ENCODE results near the gene SLC29A2. TPM values are rescaled to one million over a fixed set of nuclear protein-coding genes. Genes with fewer than 3 reads are reported as not detected.

Gene SLC29A2
- total RNA-seq, 5 donors from 2014 or later (not counting 1 experiment from before 2014, with no cell fraction given) = 8.5 to 14.7 (median 14.4) TPM

- CTCF ChIA-PET = interaction anchor here (0.6 to 0.8 kb wide), 2 partner anchors 28 to 53 kb away, joined by 3 to 9 read pairs; partner anchors contain the start of gene BRMS1 (in 1 of the 2)
- Histone ChIP-seq H3K4me1 (ENCODE audit: control insufficient read depth in 1 of 2, extremely low read depth in 1 of 2, insufficient read depth in 2 of 2, low read length in 2 of 2) (peaks cover 32 to 78% of the 10 kb centered on the region in 2 experiments), H3K27me3 (replicated peaks in 1 of 2; ENCODE audit: control insufficient read depth in 2 of 2, extremely low read depth in 1 of 2, insufficient read depth in 2 of 2, low read length in 1 of 2) (peaks cover 0 to 14% of the 10 kb centered on the region in 2 experiments), H3K9me3 (no peaks in the 10 kb centered on the region), H3K27ac (ENCODE audit: low read length) (peak overlapping the region; percentile 94), H3K36me3 (ENCODE audit: control insufficient read depth in 2 of 2, extremely low read depth in 1 of 2, insufficient read depth in 1 of 2, low read length in 1 of 2) (no peaks in the 10 kb centered on the region), H3K4me3 (ENCODE audit: control insufficient read depth in 1 of 2, extremely low read depth in 1 of 2, low read length in 1 of 2) (peak overlapping the region; percentile 26 to 42)
- peaks cover 0 to 4% (median 0%) of the 10 kb centered on the region in 3 donors for H3K9me3 Mint-ChIP-seq
- DNase-seq = peak in 34 of 35 experiments; percentile 24 to 73 (median 51)
- ATAC-seq (replicated peaks in 1 of 4) = peak in 3 of 4 experiments; percentile 8 to 16 (median 12)
- peak overlapping the region; percentile 93 to 97 for H3K27ac Mint-ChIP-seq
- H3K27me3 Mint-ChIP-seq = peaks cover 0 to 2% of the 10 kb centered on the region in 2 donors
- POLR2A ChIA-PET = interaction anchor here (0.6 to 1.9 kb wide), 3 partner anchors 27 to 106 kb away, joined by 4 to 7 read pairs (median 4); partner anchors contain the start of gene YIF1A (in 1 of the 2)
- 28% methylated on average over 14 of the region's 14 CpGs for WGBS (ENCODE audit: insufficient coverage)
- H3K36me3 Mint-ChIP-seq = no peaks in the 10 kb centered on the region
- H3K4me3 Mint-ChIP-seq = peak overlapping the region; percentile 67 to 80 (median 68)
- H3K4me1 Mint-ChIP-seq = peaks cover 61 to 66% (median 64%) of the 10 kb centered on the region in 3 donors
Measured at GRCh38 chr11:66317322-66317722, 54.2 kb downstream of the SLC29A2 start.

DNA sequence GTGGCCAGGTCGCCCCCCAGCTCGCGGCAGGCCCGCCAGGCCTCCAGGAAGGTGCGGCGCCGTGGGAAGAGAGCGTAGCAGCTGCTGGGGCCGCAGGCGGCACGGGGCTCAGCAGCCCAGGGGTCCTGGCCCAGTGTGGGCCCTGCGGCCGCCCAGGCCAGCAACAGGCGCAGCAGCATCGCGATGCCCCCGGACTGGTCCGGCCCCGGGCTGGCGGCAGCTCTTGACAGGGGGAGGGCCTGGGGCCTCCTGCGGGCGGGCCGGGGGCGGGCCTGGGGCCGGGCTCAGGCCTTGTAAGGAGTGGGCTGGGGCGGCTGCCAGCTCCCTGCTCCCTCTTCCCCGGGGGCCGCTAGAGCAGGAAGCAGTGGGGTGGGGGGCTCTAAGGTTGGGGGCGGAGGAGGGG lies 54.7 kb downstream of the SLC29A2 start, which contains the start of gene CD248:
CD248 (minus strand) TSS at position 196 of the 403 bp plus-strand sequence; CDS start at position 179, 17 bp downstream.
- ChIA-PET POLR2A (interaction anchor here in 1 of 2 donors (1.0 to 1.9 kb wide), 2 partner anchors 27 to 28 kb away, joined by 4 read pairs; partner anchors contain the start of gene YIF1A), CTCF (no interaction called here)
- H3K4me3 ChIP-seq (ENCODE audit: control insufficient read depth in 1 of 2, extremely low read depth in 1 of 2, low read length in 1 of 2) = peak within 1 kb of the TSS; percentile 42 to 71
- peaks cover 30 to 76% of the 10 kb centered on the region in 2 experiments for H3K4me1 ChIP-seq (ENCODE audit: control insufficient read depth in 1 of 2, extremely low read depth in 1 of 2, insufficient read depth in 2 of 2, low read length in 2 of 2)
- Mint-ChIP-seq H3K9me3 (peaks cover 0 to 4% (median 0%) of the 10 kb centered on the region in 3 donors), H3K36me3 (no peaks in the 10 kb centered on the region), H3K27ac (peak within 1 kb of the TSS; percentile 93 to 99), H3K4me1 (peaks cover 59 to 64% (median 62%) of the 10 kb centered on the region in 3 donors), H3K4me3 (peak within 1 kb of the TSS; percentile 67 to 80 (median 72)), H3K27me3 (peaks cover 0 to 2% of the 10 kb centered on the region in 2 donors)
- H3K27ac ChIP-seq (ENCODE audit: low read length) = peak within 1 kb of the TSS; percentile 94
- no peak for ATAC-seq (replicated peaks in 1 of 4)
- no peaks in the 10 kb centered on the region for H3K9me3 ChIP-seq
- 37% methylated on average over 23 of the region's 29 CpGs for WGBS (ENCODE audit: insufficient coverage)
- peaks cover 0 to 14% of the 10 kb centered on the region in 2 experiments for H3K27me3 ChIP-seq (replicated peaks in 1 of 2; ENCODE audit: control insufficient read depth in 2 of 2, extremely low read depth in 1 of 2, insufficient read depth in 2 of 2, low read length in 1 of 2)
- no peaks in the 10 kb centered on the region for H3K36me3 ChIP-seq (ENCODE audit: control insufficient read depth in 2 of 2, extremely low read depth in 1 of 2, insufficient read depth in 1 of 2, low read length in 1 of 2)
- peak in 4 of 35 experiments; percentile 11 to 40 (median 34) for DNase-seq

- H3K27me3 ChIP-seq (replicated peaks in 1 of 2; ENCODE audit: control insufficient read depth in 2 of 2, extremely low read depth in 1 of 2, insufficient read depth in 2 of 2, low read length in 1 of 2) = peaks cover 0 to 14% of the 10 kb centered on the region in 2 experiments
- ChIA-PET POLR2A (interaction anchor here in 1 of 2 donors (0.6 to 1.0 kb wide), 2 partner anchors 27 to 329 kb away, joined by 3 to 4 read pairs; partner anchors contain the start of gene YIF1A), CTCF (no interaction called here)
- Mint-ChIP-seq H3K36me3 (no peaks in the 10 kb centered on the region), H3K9me3 (peaks cover 0 to 4% (median 0%) of the 10 kb centered on the region in 3 donors), H3K27ac (peak overlapping the region; percentile 85 to 99), H3K27me3 (peaks cover 0 to 2% of the 10 kb centered on the region in 2 donors), H3K4me3 (peak overlapping the region; percentile 11 to 73 (median 72)), H3K4me1 (peaks cover 56 to 64% (median 59%) of the 10 kb centered on the region in 3 donors)
- H3K27ac ChIP-seq (ENCODE audit: low read length) = peak overlapping the region; percentile 49
- DNase-seq (peak in 7 of 35 experiments; percentile 18 to 43 (median 29)), ATAC-seq (replicated peaks in 1 of 4) (no peak)
- no peaks in the 10 kb centered on the region for H3K36me3 ChIP-seq (ENCODE audit: control insufficient read depth in 2 of 2, extremely low read depth in 1 of 2, insufficient read depth in 1 of 2, low read length in 1 of 2)
- peaks cover 25 to 78% of the 10 kb centered on the region in 2 experiments for H3K4me1 ChIP-seq (ENCODE audit: control insufficient read depth in 1 of 2, extremely low read depth in 1 of 2, insufficient read depth in 2 of 2, low read length in 2 of 2)
- WGBS (ENCODE audit: insufficient coverage) = 78% methylated on average over 52 of the region's 52 CpGs
- no peaks in the 10 kb centered on the region for H3K9me3 ChIP-seq
- H3K4me3 ChIP-seq (ENCODE audit: control insufficient read depth in 1 of 2, extremely low read depth in 1 of 2, low read length in 1 of 2) = peak overlapping the region; percentile 39 to 71
Measured at GRCh38 chr11:66315921-66316811, 55.4 kb downstream of the SLC29A2 start.

GRCh38 chr11:66315498-66315885 lies 56.1 kb downstream of the SLC29A2 start:
- H3K27ac Mint-ChIP-seq = peak overlapping the region; percentile 85 to 99
- H3K4me3 Mint-ChIP-seq = peak overlapping the region; percentile 34 to 73 (median 72)
- ChIA-PET CTCF (no interaction called here), POLR2A (interaction anchor here in 1 of 2 donors (0.6 kb wide), 1 partner anchor 330 kb away, joined by 3 read pairs; no protein-coding TSS in a partner anchor)
- 88% methylated on average over 13 of the region's 14 CpGs for WGBS (ENCODE audit: insufficient coverage)
- no peaks in the 10 kb centered on the region for H3K9me3 ChIP-seq
- peaks cover 0 to 2% of the 10 kb centered on the region in 2 donors for H3K27me3 Mint-ChIP-seq
- peaks cover 0 to 14% of the 10 kb centered on the region in 2 experiments for H3K27me3 ChIP-seq (replicated peaks in 1 of 2; ENCODE audit: control insufficient read depth in 2 of 2, extremely low read depth in 1 of 2, insufficient read depth in 2 of 2, low read length in 1 of 2)
- peaks cover 56 to 64% (median 57%) of the 10 kb centered on the region in 3 donors for H3K4me1 Mint-ChIP-seq
- H3K36me3 Mint-ChIP-seq = no peaks in the 10 kb centered on the region
- H3K36me3 ChIP-seq (ENCODE audit: control insufficient read depth in 2 of 2, extremely low read depth in 1 of 2, insufficient read depth in 1 of 2, low read length in 1 of 2) = no peaks in the 10 kb centered on the region
- no peak for ATAC-seq (replicated peaks in 1 of 4)
- H3K4me3 ChIP-seq (ENCODE audit: control insufficient read depth in 1 of 2, extremely low read depth in 1 of 2, low read length in 1 of 2) = peak overlapping the region; percentile 39 to 71
- no peak for DNase-seq
- H3K27ac ChIP-seq (ENCODE audit: low read length) = peak overlapping the region; percentile 49
- H3K9me3 Mint-ChIP-seq = peaks cover 0 to 4% (median 0%) of the 10 kb centered on the region in 3 donors
- peaks cover 25 to 79% of the 10 kb centered on the region in 2 experiments for H3K4me1 ChIP-seq (ENCODE audit: control insufficient read depth in 1 of 2, extremely low read depth in 1 of 2, insufficient read depth in 2 of 2, low read length in 2 of 2)

GRCh38 chr11:66314561-66315497 lies 56.7 kb downstream of the SLC29A2 start:
- WGBS (ENCODE audit: insufficient coverage) = 79% methylated on average over 16 of the region's 17 CpGs
- Histone ChIP-seq H3K27me3 (replicated peaks in 1 of 2; ENCODE audit: control insufficient read depth in 2 of 2, extremely low read depth in 1 of 2, insufficient read depth in 2 of 2, low read length in 1 of 2) (peaks cover 0 to 14% of the 10 kb centered on the region in 2 experiments), H3K27ac (ENCODE audit: low read length) (peak overlapping the region; percentile 90), H3K4me3 (ENCODE audit: control insufficient read depth in 1 of 2, extremely low read depth in 1 of 2, low read length in 1 of 2) (peak overlapping the region; percentile 58 to 71), H3K9me3 (no peaks in the 10 kb centered on the region), H3K4me1 (ENCODE audit: control insufficient read depth in 1 of 2, extremely low read depth in 1 of 2, insufficient read depth in 2 of 2, low read length in 2 of 2) (peaks cover 25 to 79% of the 10 kb centered on the region in 2 experiments), H3K36me3 (ENCODE audit: control insufficient read depth in 2 of 2, extremely low read depth in 1 of 2, insufficient read depth in 1 of 2, low read length in 1 of 2) (no peaks in the 10 kb centered on the region)
- Mint-ChIP-seq H3K27me3 (peaks cover 0 to 2% of the 10 kb centered on the region in 2 donors), H3K4me3 (peak overlapping the region; percentile 34 to 85 (median 73)), H3K36me3 (no peaks in the 10 kb centered on the region), H3K9me3 (no peaks in the 10 kb centered on the region), H3K27ac (peak overlapping the region; percentile 89 to 99), H3K4me1 (peaks cover 51 to 59% (median 52%) of the 10 kb centered on the region in 3 donors)
- no peak for DNase-seq
- ATAC-seq (replicated peaks in 1 of 4) = no peak
- ChIA-PET POLR2A (interaction anchor here in 1 of 2 donors (0.6 kb wide), 1 partner anchor 331 kb away, joined by 3 read pairs; no protein-coding TSS in a partner anchor), CTCF (no interaction called here)

All from T-cell (primary cell).